Type B pancreatic cell (in vitro differentiated cells): ENCODE measurements around the gene CFAP77. TPM values are rescaled to one million over a fixed set of nuclear protein-coding genes. Genes with fewer than 3 reads are reported as not detected.
"Not testable (repeated sequence)": the region's sequence is repeated elsewhere in the genome, so short reads cannot be mapped to it uniquely, and the experiment has no call there.

Experiments
- DNase-seq: peaks from one replicate; pipeline ENCODE4 v3.0.0; 2021; ENCODE audit warnings: mixed read lengths; ENCODE audit not compliant: unreplicated experiment; ENCODE audit errors: extremely low spot score
- H3K27ac Mint-ChIP-seq: 2 replicates; pipeline ENCODE4 v1.8.0; 2021; ENCODE audit warnings: mild to moderate bottlenecking, mixed read lengths
- H3K27me3 Mint-ChIP-seq: 2 replicates; pipeline ENCODE4 v1.8.0; 2021; ENCODE audit warnings: mixed read lengths
- H3K36me3 Mint-ChIP-seq: 2 replicates; pipeline ENCODE4 v1.8.0; 2021; ENCODE audit warnings: mixed read lengths
- H3K4me1 Mint-ChIP-seq: one replicate; pipeline ENCODE4 v1.8.0; 2021; ENCODE audit warnings: mixed read lengths; ENCODE audit not compliant: unreplicated experiment
- H3K4me3 Mint-ChIP-seq: 2 replicates; pipeline ENCODE4 v1.8.0; 2021; ENCODE audit warnings: mild to moderate bottlenecking, mixed read lengths
- H3K9me3 Mint-ChIP-seq: 2 replicates; pipeline ENCODE4 v1.8.0; 2021; ENCODE audit warnings: mixed read lengths
- total RNA-seq: library from RNA; stranded (reverse); gene quantifications from 2 replicates; pipeline ENCODE4 v1.2.1, GENCODE V29; 2021; ENCODE audit warnings: low replicate concordance
- TF ChIP-seq, protein P1 (sequence below): fragments of 200-600 bp; sonication (generic); conservative IDR thresholded peaks from 2 replicates; pipeline ENCODE4 v1.5.0; 2021; ENCODE audit warnings: antibody characterized with exemption, mild to moderate bottlenecking

CFAP77 gene
- total RNA-seq, 1 donor from 2014 or later = 1.5 TPM

- TF ChIP-seq, protein P1, sequence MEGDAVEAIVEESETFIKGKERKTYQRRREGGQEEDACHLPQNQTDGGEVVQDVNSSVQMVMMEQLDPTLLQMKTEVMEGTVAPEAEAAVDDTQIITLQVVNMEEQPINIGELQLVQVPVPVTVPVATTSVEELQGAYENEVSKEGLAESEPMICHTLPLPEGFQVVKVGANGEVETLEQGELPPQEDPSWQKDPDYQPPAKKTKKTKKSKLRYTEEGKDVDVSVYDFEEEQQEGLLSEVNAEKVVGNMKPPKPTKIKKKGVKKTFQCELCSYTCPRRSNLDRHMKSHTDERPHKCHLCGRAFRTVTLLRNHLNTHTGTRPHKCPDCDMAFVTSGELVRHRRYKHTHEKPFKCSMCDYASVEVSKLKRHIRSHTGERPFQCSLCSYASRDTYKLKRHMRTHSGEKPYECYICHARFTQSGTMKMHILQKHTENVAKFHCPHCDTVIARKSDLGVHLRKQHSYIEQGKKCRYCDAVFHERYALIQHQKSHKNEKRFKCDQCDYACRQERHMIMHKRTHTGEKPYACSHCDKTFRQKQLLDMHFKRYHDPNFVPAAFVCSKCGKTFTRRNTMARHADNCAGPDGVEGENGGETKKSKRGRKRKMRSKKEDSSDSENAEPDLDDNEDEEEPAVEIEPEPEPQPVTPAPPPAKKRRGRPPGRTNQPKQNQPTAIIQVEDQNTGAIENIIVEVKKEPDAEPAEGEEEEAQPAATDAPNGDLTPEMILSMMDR = no peak
- Mint-ChIP-seq H3K4me1 (peaks cover 19% of the 10 kb centered on the region), H3K27me3 (peaks cover 71% of the 10 kb centered on the region)
Observed at GRCh38 chr9:132559711-132560110, 149.7 kb downstream of the CFAP77 start.

GRCh38 chr9:132560616-132561202, 150.7 kb downstream of the CFAP77 start:
- no peak for DNase-seq
- Mint-ChIP-seq H3K4me3 (no peak overlapping the region), H3K36me3 (no peaks in the 10 kb centered on the region), H3K9me3 (peaks cover 6% of the 10 kb centered on the region), H3K4me1 (peaks cover 16% of the 10 kb centered on the region), H3K27me3 (peaks cover 67% of the 10 kb centered on the region), H3K27ac (no peak overlapping the region)
- TF ChIP-seq, protein P1 = no peak

More at GRCh38 chr9:132559711-132560110, 149.7 kb downstream of the CFAP77 start:
- Mint-ChIP-seq H3K4me3 (no peak overlapping the region), H3K27ac (no peak overlapping the region), H3K36me3 (no peaks in the 10 kb centered on the region), H3K9me3 (peaks cover 6% of the 10 kb centered on the region)
- DNase-seq = no peak

DNA sequence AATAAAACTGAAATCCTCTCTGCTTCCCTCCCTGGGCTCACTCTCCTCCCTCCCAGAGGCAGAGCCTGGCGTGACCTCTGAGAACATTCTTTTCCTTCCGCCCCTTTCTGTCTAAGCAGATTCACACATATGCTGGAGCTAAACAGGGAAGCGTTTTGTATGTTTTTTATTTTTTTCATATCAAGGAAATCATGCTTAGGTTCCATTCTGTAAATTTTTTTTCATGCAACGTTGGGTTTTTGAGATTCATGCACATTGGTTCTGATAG, 152.2 kb downstream of the CFAP77 start:
- DNase-seq = no peak
- Mint-ChIP-seq H3K36me3 (no peaks in the 10 kb centered on the region), H3K9me3 (peaks cover 6% of the 10 kb centered on the region), H3K27me3 (peaks cover 64% of the 10 kb centered on the region), H3K27ac (no peak overlapping the region), H3K4me3 (no peak overlapping the region), H3K4me1 (peaks cover 12% of the 10 kb centered on the region)
- TF ChIP-seq, protein P1 = no peak

GRCh38 chr9:132564526-132564925, 154.5 kb downstream of the CFAP77 start:
- H3K27ac Mint-ChIP-seq = no peak overlapping the region
- peaks cover 58% of the 10 kb centered on the region for H3K27me3 Mint-ChIP-seq

DNA sequence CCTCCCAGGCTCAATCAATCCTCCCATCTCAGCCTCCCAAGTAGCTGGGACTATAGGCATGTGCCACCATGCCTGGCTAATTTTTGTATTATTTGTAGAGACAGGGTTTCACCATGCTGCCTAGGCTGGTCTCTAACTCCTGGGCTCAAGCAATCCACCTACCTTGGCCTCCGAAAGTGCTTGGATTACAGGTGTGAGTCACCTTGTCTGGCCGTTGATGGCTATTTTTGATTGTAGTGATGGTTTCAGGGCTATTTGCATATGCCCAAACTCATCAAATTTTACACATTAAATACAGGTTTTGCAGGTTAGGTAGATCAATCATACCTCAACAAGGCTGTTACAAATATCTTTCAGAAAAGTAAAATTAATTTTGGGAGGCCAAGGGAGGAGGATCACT, 158.8 kb downstream of the CFAP77 start:
- not testable (repeated sequence) for H3K4me3 Mint-ChIP-seq, H3K4me1 Mint-ChIP-seq, DNase-seq, H3K9me3 Mint-ChIP-seq, H3K27ac Mint-ChIP-seq, H3K36me3 Mint-ChIP-seq
- peaks cover 54% of the 10 kb centered on the region for H3K27me3 Mint-ChIP-seq

More at GRCh38 chr9:132564526-132564925, 154.5 kb downstream of the CFAP77 start:
- Mint-ChIP-seq H3K9me3 (peaks cover 2% of the 10 kb centered on the region), H3K36me3 (no peaks in the 10 kb centered on the region), H3K4me3 (no peak overlapping the region), H3K4me1 (peaks cover 12% of the 10 kb centered on the region)
- no peak for DNase-seq
- TF ChIP-seq, protein P1 = no peak

DNA sequence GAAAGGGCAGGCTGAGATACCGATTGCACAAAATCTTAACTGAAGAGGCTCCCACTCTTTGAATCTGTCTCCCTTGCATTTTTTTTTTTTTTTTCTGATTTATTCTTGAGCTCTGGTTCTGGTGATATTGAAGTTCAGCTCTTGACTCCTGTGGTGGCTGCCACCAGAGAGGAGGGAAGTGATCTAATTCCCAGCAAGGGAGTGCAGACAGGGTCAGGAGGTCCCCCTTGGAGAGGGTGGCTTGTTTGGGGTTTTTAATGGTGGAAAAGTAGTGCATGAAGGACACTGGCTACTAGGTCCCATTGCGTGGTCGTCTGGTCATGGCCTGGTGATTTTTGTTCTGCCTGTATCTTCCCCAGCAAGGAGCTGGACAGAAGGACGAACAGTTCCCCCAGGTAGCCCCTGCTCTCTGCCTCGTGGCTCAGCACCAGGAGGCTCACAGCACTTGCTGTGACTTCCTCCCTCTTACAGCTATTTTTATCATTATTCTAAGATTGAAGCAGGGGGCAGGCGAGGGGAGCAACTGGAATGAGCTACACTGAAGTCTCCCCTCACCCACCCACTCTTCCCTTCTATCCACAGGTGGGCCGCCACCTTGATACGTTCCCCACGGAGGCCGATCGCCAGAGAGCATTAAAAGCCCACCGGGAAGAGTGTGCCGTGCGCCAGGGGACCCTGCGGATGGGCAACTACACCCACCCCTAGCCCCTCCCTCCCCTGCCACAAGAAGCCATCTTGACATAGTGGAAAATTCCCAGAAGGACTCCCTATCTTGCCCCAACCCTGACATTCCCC, 162.0 kb downstream of the CFAP77 start:
- Mint-ChIP-seq H3K27me3 (peaks cover 59% of the 10 kb centered on the region), H3K9me3 (no peaks in the 10 kb centered on the region), H3K4me3 (no peak overlapping the region), H3K27ac (no peak overlapping the region), H3K4me1 (no peaks in the 10 kb centered on the region), H3K36me3 (no peaks in the 10 kb centered on the region)
- TF ChIP-seq, protein P1 = no peak
- no peak for DNase-seq
